ENCODE measurements around the gene B3GALT5.

DNA sequence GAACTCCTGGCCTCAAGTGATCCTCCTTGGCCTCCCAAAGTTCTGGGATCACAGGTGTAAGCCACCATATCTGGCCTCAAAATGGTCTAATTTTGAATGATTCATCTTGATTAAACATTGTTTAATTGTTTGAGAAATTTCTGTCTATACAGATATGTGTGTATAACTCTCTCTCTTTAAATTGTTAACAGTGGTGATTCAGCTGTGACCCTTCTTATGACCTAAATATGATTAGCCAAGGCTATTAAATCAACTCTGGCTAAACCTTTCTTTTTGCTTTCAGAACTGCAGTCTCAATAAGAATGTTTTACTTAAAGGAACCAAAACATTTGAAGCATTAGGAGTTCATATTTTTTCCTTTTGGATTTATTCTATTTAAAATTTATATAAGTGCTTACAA is 19.2 kb upstream of the B3GALT5 start:
- TF ChIP-seq, protein P1, sequence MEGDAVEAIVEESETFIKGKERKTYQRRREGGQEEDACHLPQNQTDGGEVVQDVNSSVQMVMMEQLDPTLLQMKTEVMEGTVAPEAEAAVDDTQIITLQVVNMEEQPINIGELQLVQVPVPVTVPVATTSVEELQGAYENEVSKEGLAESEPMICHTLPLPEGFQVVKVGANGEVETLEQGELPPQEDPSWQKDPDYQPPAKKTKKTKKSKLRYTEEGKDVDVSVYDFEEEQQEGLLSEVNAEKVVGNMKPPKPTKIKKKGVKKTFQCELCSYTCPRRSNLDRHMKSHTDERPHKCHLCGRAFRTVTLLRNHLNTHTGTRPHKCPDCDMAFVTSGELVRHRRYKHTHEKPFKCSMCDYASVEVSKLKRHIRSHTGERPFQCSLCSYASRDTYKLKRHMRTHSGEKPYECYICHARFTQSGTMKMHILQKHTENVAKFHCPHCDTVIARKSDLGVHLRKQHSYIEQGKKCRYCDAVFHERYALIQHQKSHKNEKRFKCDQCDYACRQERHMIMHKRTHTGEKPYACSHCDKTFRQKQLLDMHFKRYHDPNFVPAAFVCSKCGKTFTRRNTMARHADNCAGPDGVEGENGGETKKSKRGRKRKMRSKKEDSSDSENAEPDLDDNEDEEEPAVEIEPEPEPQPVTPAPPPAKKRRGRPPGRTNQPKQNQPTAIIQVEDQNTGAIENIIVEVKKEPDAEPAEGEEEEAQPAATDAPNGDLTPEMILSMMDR (IDR thresholded peaks at IDR 0.05; ENCODE audit: poor library complexity) = no peak
- no peak for TF ChIP-seq EZH2 (IDR thresholded peaks at IDR 0.05; ENCODE audit: borderline replicate concordance)
